Ovary (tissue), 9 donors: ENCODE measurements around the gene RAC3. TPM values are rescaled to one million over a fixed set of nuclear protein-coding genes. Genes with fewer than 3 reads are reported as not detected.

ENCODE experiments used
- DNase-seq, 5 donors: peaks; one replicate each; pipeline ENCODE4 v3.0.0-alpha.2; 2019 to 2020
- H3K27ac ChIP-seq, 2 donors: fragments of 200-600 bp; one replicate each; pipeline versions ENCODE4 v1.5.1 to v1.8.0; 2019 to 2022
- H3K27me3 ChIP-seq: fragments of 200-600 bp; one replicate; pipeline ENCODE4 v1.8.0; 2022
- H3K36me3 ChIP-seq: fragments of 200-600 bp; sonication (generic); one replicate; pipeline ENCODE4 v1.5.1; 2019
- H3K4me1 ChIP-seq: one replicate; pipeline ENCODE4 v1.8.1; 2013; ENCODE audit warnings: mild to moderate bottlenecking, moderate library complexity; ENCODE audit not compliant: insufficient read depth
- H3K4me3 ChIP-seq: fragments of 200-600 bp; sonication (generic); one replicate; pipeline ENCODE4 v1.5.1; 2017
- H3K9me3 ChIP-seq, 2 donors: fragments of 200-600 bp in 1 of 2; sonication (generic) in 1 of 2; one replicate each; pipeline versions ENCODE4 v1.5.1 to v1.8.1; 2013 to 2019; ENCODE audit warnings: mild to moderate bottlenecking in 1 of 2, moderate library complexity in 1 of 2
- CTCF ChIP-seq, 3 donors: fragments of 450-650 bp in 2 of 3; fragments of 200-600 bp in 1 of 3; IDR thresholded peaks; one replicate each; pipeline versions ENCODE4 v1.5.1 to v1.8.0; 2016 to 2022; ENCODE audit warnings: antibody characterized with exemption in 3 of 3, mild to moderate bottlenecking in 1 of 3
- EP300 ChIP-seq: sonication (generic); formaldehyde crosslinking; IDR thresholded peaks from one replicate; pipeline ENCODE4 v1.6.1; 2017; ENCODE audit warnings: antibody characterized with exemption
- POLR2A ChIP-seq: fragments of 450-650 bp; IDR thresholded peaks from one replicate; pipeline ENCODE4 v1.6.1; 2017; ENCODE audit warnings: antibody characterized with exemption, mild to moderate bottlenecking, moderate library complexity
- WGBS, 3 donors: extraction: QIAGEN DNeasy Blood & Tissue Kit in 1 of 3; methylation state at CpG; one replicate each; pipeline versions ENCODE4 v1.1.5 to v1.1.7; 2013 to 2017; 5-methylcytosine and 5-hydroxymethylcytosine counted together
- intact Hi-C, 4 donors: fragments of 100-400 bp; cut with DNase I; formaldehyde crosslinking; loops; one replicate each; pipeline versions ENCODE4 v1.11.0 to v1.15.1; 2022 to 2023
- polyA plus RNA-seq, 2 donors: library from polyadenylated mRNA; stranded (reverse); fragments of 200-250 nt in 1 of 2; fragments of 350-450 nt in 1 of 2; fragmentation: Illumina TruSeq in 1 of 2; extraction: RNeasy Lipid Tissue Mini Kit (QIAGEN cat#74804) in 1 of 2; gene quantifications; one replicate each; pipeline ENCODE4 v1.2.3, GENCODE V29; 2013 to 2014
- total RNA-seq, 7 donors: library from RNA; depleted of rRNA in 2 of 7; stranded (reverse); fragments of >200 nt in 2 of 7; fragmentation: NEBNext Ultra II Directional in 3 of 7; extraction: Animal tissue kit (Norgen Biotek cat#: 25700) in 3 of 7; gene quantifications; one replicate each; pipeline versions ENCODE4 v1.1.0 to v1.2.4, GENCODE V29; 2016 to 2023
- donor health status: DM: no; HTN: no; CAD: no; lungs with moderate emphysema.
- donor health status: DM: no; HTN: no; CAD: no.
- donor health status: Bipolar disorder and iron deficiency.
- donor health status: DM: yes; HTN: yes; CAD: no.
- donor health status: DM: no; HTN: no; CAD: no.
- donor health status: DM: yes; HTN: yes; CAD: no.

The RAC3 gene
- total and polyA plus RNA-seq, 9 donors, result 0.40 to 7.8 (median 3.3) TPM

- H3K36me3 ChIP-seq, result no peaks in the 10 kb centered on the region
- no peaks in the 10 kb centered on the region for H3K4me1 ChIP-seq
- TF ChIP-seq POLR2A (no peak), CTCF (IDR thresholded peaks at IDR 0.05) (no peak), EP300 (no peak)
- WGBS, 3 donors, result 90 to 94% (median 92%) methylated on average over 30 to 31 of the region's 31 CpGs
- H3K27ac ChIP-seq, result no peak overlapping the region
- intact Hi-C loops, result loop anchor here in 1 of 4 donors (10.0 kb wide), 1 partner anchor 62 kb away; the partner anchor contains the start of genes GPS1 and RFNG
- no peaks in the 10 kb centered on the region for H3K9me3 ChIP-seq
- H3K4me3 ChIP-seq, result no peak overlapping the region
- H3K27me3 ChIP-seq, result no peaks in the 10 kb centered on the region
- DNase-seq, result no peak
Observed at GRCh38 chr17:81992306-81993102, 39.0 kb upstream of the RAC3 start.

DNA sequence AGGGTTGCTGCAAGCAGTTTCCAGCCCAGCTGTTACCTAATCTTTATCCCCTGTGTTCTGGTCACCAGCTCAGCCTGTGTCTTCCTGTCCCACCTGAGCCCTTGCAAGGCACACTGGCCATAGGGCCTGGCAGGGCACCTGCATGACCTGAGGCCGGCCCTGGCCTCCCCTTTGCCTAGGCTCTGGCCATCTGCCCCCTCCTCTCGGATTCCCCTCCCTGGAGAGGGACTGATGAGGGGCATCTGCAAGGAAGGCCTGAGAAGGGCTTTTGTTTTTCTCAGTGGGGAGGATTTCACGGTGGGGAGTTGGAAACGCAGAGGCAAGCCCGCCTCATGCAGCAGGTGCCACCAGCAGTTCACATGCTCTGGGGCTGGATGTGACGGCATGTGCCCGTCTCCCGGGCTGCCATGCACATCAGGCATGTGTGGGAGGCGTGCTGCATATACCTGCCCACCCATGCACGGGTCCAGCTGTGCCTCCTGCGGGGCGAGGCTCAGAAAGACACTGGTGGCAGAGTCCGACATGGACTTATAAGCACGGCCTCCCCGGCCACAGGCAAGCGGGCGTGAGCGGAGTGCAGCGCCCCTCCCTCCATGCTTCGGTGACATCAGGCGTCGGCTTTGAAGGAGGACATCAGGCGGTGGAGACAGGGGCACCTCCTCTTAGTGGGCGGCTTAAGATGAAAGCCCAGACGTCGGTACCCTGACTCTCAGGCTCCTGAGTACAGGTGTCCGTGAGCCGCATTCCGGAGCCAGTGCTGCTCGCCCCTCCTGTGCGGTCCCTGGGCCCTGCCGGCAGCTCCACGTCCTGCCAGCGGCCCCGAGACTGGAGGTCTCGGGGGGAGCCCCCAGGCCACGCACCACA is 37.5 kb upstream of the RAC3 start:
- H3K9me3 ChIP-seq, result no peaks in the 10 kb centered on the region
- H3K27ac ChIP-seq, result no peak overlapping the region
- no peaks in the 10 kb centered on the region for H3K27me3 ChIP-seq
- no peak overlapping the region for H3K4me3 ChIP-seq
- no peak for TF ChIP-seq EP300
- no peak for TF ChIP-seq POLR2A
- TF ChIP-seq CTCF (IDR thresholded peaks at IDR 0.05), result no peak
- DNase-seq, result no peak
- no peaks in the 10 kb centered on the region for H3K4me1 ChIP-seq
- WGBS, 3 donors, result 91 to 94% (median 91%) methylated on average over 36 to 37 of the region's 37 CpGs
- intact Hi-C loops, result loop anchor here in 1 of 4 donors (10.0 kb wide), 1 partner anchor 61 kb away; the partner anchor contains the start of genes GPS1 and RFNG
- no peaks in the 10 kb centered on the region for H3K36me3 ChIP-seq

DNA sequence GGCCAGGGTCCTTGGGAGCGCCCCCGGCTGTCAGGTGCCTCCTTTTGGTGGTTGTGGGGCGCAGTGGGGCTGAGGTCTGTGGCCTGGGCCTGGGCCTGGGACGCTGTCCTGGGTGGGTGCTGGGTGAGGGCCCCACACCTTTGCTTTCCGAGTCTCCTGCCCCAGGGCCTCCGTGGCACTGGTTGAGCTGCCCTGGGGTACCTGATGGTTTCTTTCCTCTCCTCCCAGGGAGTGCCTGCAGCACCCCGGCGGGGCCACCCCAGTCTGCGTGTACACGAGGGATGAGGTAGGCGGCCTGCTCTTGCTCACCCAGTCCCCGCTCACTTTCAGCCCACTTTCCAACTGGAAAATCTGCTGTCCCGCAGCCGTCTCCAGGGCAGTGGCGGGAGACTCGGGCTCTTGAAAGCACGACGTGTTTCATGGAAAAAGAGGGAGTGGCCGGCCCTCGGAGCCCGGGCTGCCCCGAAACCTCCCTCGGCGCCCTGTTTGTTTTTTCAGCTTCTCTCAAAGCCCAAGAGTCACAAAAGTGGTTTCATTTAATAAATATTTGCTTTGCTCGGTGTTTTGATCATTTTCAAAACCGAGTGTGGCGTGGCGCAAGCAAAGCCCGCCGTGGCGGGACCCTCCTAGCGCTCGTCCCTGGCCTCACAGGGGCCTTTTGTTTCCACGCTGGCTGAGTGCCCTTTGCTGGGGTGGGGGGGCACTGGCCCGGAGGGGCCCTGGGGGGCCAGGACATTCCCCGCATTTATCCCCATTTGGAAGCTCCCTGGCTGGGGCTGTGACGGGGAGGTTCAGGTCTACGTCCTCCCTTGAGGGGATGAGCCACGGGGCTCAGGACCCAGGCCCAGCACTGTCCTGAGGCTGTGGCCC is 36.6 kb upstream of the RAC3 start:
- H3K4me3 ChIP-seq, result no peak overlapping the region

More for the DNA sequence above, 36.6 kb upstream of the RAC3 start:
- H3K9me3 ChIP-seq, result no peaks in the 10 kb centered on the region
- intact Hi-C loops, result loop anchor here in 1 of 4 donors (10.0 kb wide), 1 partner anchor 60 kb away; the partner anchor contains the start of genes GPS1 and RFNG
- no peak for DNase-seq
- no peaks in the 10 kb centered on the region for H3K36me3 ChIP-seq
- H3K4me1 ChIP-seq, result no peaks in the 10 kb centered on the region
- no peak overlapping the region for H3K27ac ChIP-seq
- no peak for TF ChIP-seq POLR2A
- TF ChIP-seq CTCF (IDR thresholded peaks at IDR 0.05), result no peak
- TF ChIP-seq EP300, result no peak
- no peaks in the 10 kb centered on the region for H3K27me3 ChIP-seq
- 89 to 91% (median 91%) methylated on average over 38 to 39 of the region's 39 CpGs for WGBS, 3 donors
